GM23338 (cell line): ENCODE results near the gene TAMM41. TPM values are rescaled to one million over a fixed set of nuclear protein-coding genes. Genes with fewer than 3 reads are reported as not detected.
A peak's percentile ranks its signal among the peaks of the same experiment; 100 is the strongest.

ENCODE experiments used
- ATAC-seq: fragments of 200-7000 bp; cut with Tn5 transposase; 3 replicates; pipeline ENCODE4 v1.9.1; 2020
- DNase-seq: peaks from one replicate; pipeline ENCODE4 v3.0.0-alpha.2; 2015; ENCODE audit warnings: low spot score
- H2AFZ ChIP-seq: fragments of 200-600 bp; sonication (generic); 2 replicates; pipeline ENCODE4 v1.8.0; 2016; ENCODE audit warnings: antibody characterized with exemption, mild to moderate bottlenecking, moderate library complexity
- H3F3A ChIP-seq: fragments of 200-600 bp; sonication (generic); replicated peaks from 2 replicates; pipeline ENCODE4 v1.8.0; 2017; ENCODE audit warnings: antibody characterized with exemption, mixed run types, low read depth
- H3K27ac ChIP-seq: fragments of 200-600 bp; sonication (generic); 2 replicates; pipeline ENCODE4 v1.6.1; 2016; ENCODE audit warnings: low read depth
- H3K27me3 ChIP-seq: fragments of 200-600 bp; sonication (generic); 2 replicates; pipeline ENCODE4 v1.8.0; 2016; ENCODE audit warnings: mild to moderate bottlenecking, mixed run types, moderate library complexity; ENCODE audit not compliant: insufficient read depth
- H3K36me3 ChIP-seq: fragments of 200-600 bp; sonication (generic); 2 replicates; pipeline ENCODE4 v1.8.0; 2016; ENCODE audit warnings: mild to moderate bottlenecking; ENCODE audit not compliant: insufficient read depth
- H3K4me1 ChIP-seq: fragments of 200-600 bp; sonication (generic); 2 replicates; pipeline ENCODE4 v1.8.0; 2016; ENCODE audit warnings: mild to moderate bottlenecking, moderate library complexity; ENCODE audit not compliant: insufficient read depth
- H3K4me2 ChIP-seq: fragments of 200-600 bp; sonication (generic); 2 replicates; pipeline ENCODE4 v1.7.1; 2017; ENCODE audit warnings: mixed run types
- H3K4me3 ChIP-seq: fragments of 200-600 bp; sonication (generic); 2 replicates; pipeline ENCODE4 v1.6.1; 2016; ENCODE audit warnings: mixed run types
- H3K79me2 ChIP-seq: fragments of 200-600 bp; sonication (generic); replicated peaks from 2 replicates; pipeline ENCODE4 v1.8.0; 2017; ENCODE audit warnings: mild to moderate bottlenecking; ENCODE audit not compliant: insufficient read depth
- H3K9me2 ChIP-seq: fragments of 200-600 bp; sonication (generic); 2 replicates; pipeline ENCODE4 v1.8.0; 2017; ENCODE audit not compliant: insufficient read depth
- H4K20me1 ChIP-seq: fragments of 200-600 bp; sonication (generic); replicated peaks from 2 replicates; pipeline ENCODE4 v1.8.0; 2017; ENCODE audit warnings: mild to moderate bottlenecking; ENCODE audit not compliant: insufficient read depth
- H3K27ac Mint-ChIP-seq: 2 replicates; pipeline ENCODE4 v1.8.0; 2020; ENCODE audit warnings: inconsistent platforms, mild to moderate bottlenecking, moderate library complexity, mixed read lengths
- H3K27me3 Mint-ChIP-seq: 3 replicates; pipeline ENCODE4 v1.8.0; 2022; ENCODE audit warnings: low read depth, mild to moderate bottlenecking, moderate library complexity, mixed read lengths, inconsistent platforms; ENCODE audit not compliant: insufficient read depth, poor library complexity
- H3K36me3 Mint-ChIP-seq: 3 replicates; pipeline ENCODE4 v1.8.0; 2021; ENCODE audit warnings: low read depth, mild to moderate bottlenecking, inconsistent platforms, moderate library complexity, mixed read lengths
- H3K4me1 Mint-ChIP-seq: 3 replicates; pipeline ENCODE4 v1.8.0; 2020; ENCODE audit warnings: mild to moderate bottlenecking, inconsistent platforms, mixed read lengths
- H3K4me3 Mint-ChIP-seq: 3 replicates; pipeline ENCODE4 v1.8.0; 2021; ENCODE audit warnings: moderate library complexity, mild to moderate bottlenecking, inconsistent platforms, mixed read lengths
- H3K9me3 Mint-ChIP-seq: 3 replicates; pipeline ENCODE4 v1.8.0; 2020; ENCODE audit warnings: moderate library complexity, mild to moderate bottlenecking, inconsistent platforms, mixed read lengths
- CREB1 ChIP-seq: fragments of 250-450 bp; sonication (Bioruptor Pico); IDR thresholded peaks from 2 replicates; pipeline ENCODE4 v1.5.0; 2020; ENCODE audit warnings: low read depth, mild to moderate bottlenecking, moderate library complexity
- CTCF ChIP-seq, 2 experiments: fragments of 200-600 bp in 1 of 2; sonication (generic) in 1 of 2; conservative IDR thresholded peaks; 2 replicates each; pipeline versions ENCODE4 v1.5.1 to v1.6.1; 2016 to 2017; ENCODE audit warnings: antibody characterized with exemption in 2 of 2, low read depth in 2 of 2, mild to moderate bottlenecking in 2 of 2, moderate library complexity in 1 of 2
- ETS1 ChIP-seq: IDR thresholded peaks from 2 replicates; pipeline ENCODE4 v1.6.1; 2016; ENCODE audit warnings: antibody characterized with exemption
- EZH2 ChIP-seq: fragments of 200-600 bp; sonication (generic); IDR thresholded peaks from one replicate; pipeline ENCODE4 v1.8.0; 2017; ENCODE audit warnings: antibody characterized with exemption, mild to moderate bottlenecking, low read depth; ENCODE audit not compliant: unreplicated experiment
- EZH2phosphoT487 ChIP-seq: fragments of 200-600 bp; sonication (generic); IDR thresholded peaks from one replicate; pipeline ENCODE4 v1.8.1; 2018; ENCODE audit warnings: antibody characterized with exemption; ENCODE audit not compliant: unreplicated experiment
- JUNB ChIP-seq: IDR thresholded peaks from one replicate; pipeline ENCODE4 v1.6.1; 2016; ENCODE audit warnings: antibody characterized with exemption; ENCODE audit not compliant: unreplicated experiment
- NANOG ChIP-seq: IDR thresholded peaks from 2 replicates; pipeline ENCODE4 v1.6.1; 2016; ENCODE audit warnings: antibody characterized with exemption, borderline replicate concordance
- POLR2AphosphoS5 ChIP-seq: IDR thresholded peaks from 2 replicates; pipeline ENCODE4 v1.6.1; 2016; ENCODE audit warnings: antibody characterized with exemption, low read depth
- STAT1 ChIP-seq: IDR thresholded peaks from one replicate; pipeline ENCODE4 v1.6.1; 2016; ENCODE audit warnings: antibody characterized with exemption; ENCODE audit not compliant: unreplicated experiment
- ZNF114 ChIP-seq: fragments of 250-450 bp; sonication (Bioruptor Pico); IDR thresholded peaks from 2 replicates; pipeline ENCODE4 v1.5.0; 2020; ENCODE audit warnings: mild to moderate bottlenecking, moderate library complexity
- ZNF331 ChIP-seq: fragments of 250-450 bp; sonication (Bioruptor Pico); IDR thresholded peaks from 2 replicates; pipeline ENCODE4 v1.5.0; 2020; ENCODE audit warnings: low read depth, mild to moderate bottlenecking, moderate library complexity
- ZNF462 ChIP-seq: fragments of 250-450 bp; sonication (Bioruptor Pico); IDR thresholded peaks from 2 replicates; pipeline ENCODE4 v1.5.0; 2020; ENCODE audit warnings: mild to moderate bottlenecking, moderate library complexity
- polyA plus RNA-seq: library from polyadenylated mRNA; unstranded; fragments of >200 nt; fragmentation: Nextera tagmentation; extraction: Ambion mirVana; gene quantifications from 2 replicates; pipeline ENCODE4 v1.2.1, GENCODE V29; 2016
- total RNA-seq: library from RNA; depleted of rRNA; stranded (reverse); fragments of >200 nt; shearing (Covaris generic); gene quantifications from 2 replicates; pipeline ENCODE4 v1.2.3, GENCODE V29; 2014

The TAMM41 gene
- total and polyA plus RNA-seq, 2 experiments from 2014 or later: 8.9 to 19.2 TPM

GRCh38 chr3:11820531-11821041 is 26.1 kb downstream of the TAMM41 start:
- Mint-ChIP-seq H3K36me3 (peaks cover 25% of the 10 kb centered on the region; the same call in 2 of the 3 replicates), H3K4me3 (no peak overlapping the region), H3K9me3 (no peaks in the 10 kb centered on the region), H3K4me1 (no peaks in the 10 kb centered on the region), H3K27ac (no peak overlapping the region), H3K27me3 (no peaks in the 10 kb centered on the region)
- no peaks in the 10 kb centered on the region for H3K36me3 ChIP-seq
- H3K27ac ChIP-seq: no peak overlapping the region
- H3K4me1 ChIP-seq: no peaks in the 10 kb centered on the region
- H3K9me2 ChIP-seq: no peaks in the 10 kb centered on the region
- ATAC-seq: peak; percentile 54
- H3F3A ChIP-seq: no peaks in the 10 kb centered on the region
- H3K27me3 ChIP-seq: no peaks in the 10 kb centered on the region
- no peak overlapping the region for H2AFZ ChIP-seq
- no peak for TF ChIP-seq POLR2AphosphoS5
- TF ChIP-seq ZNF331: no peak
- no peak for TF ChIP-seq CREB1
- TF ChIP-seq ETS1: no peak
- TF ChIP-seq CTCF (conservative IDR thresholded peaks at IDR 0.05; ENCODE audit: low read depth in 2 of 2): no peak
- no peak for TF ChIP-seq STAT1
- TF ChIP-seq JUNB: no peak
- TF ChIP-seq NANOG: no peak
- TF ChIP-seq EZH2phosphoT487: no peak
- no peak for TF ChIP-seq EZH2
- TF ChIP-seq ZNF114 (CRISPR knock-in tag): no peak
- TF ChIP-seq ZNF462 (CRISPR knock-in tag): no peak
- H4K20me1 ChIP-seq: no peaks in the 10 kb centered on the region; the same call in 1 of the 2 replicates
- no peaks in the 10 kb centered on the region for H3K79me2 ChIP-seq
- no peak overlapping the region for H3K4me2 ChIP-seq
- no peak overlapping the region for H3K4me3 ChIP-seq
- DNase-seq: peak; percentile 13
